GM18520 (cell line): Measurements from ENCODE around the gene MYO3B.
"Not testable (repeated sequence)": the region's sequence is repeated elsewhere in the genome, so short reads cannot be mapped to it uniquely, and the experiment has no call there.

Experiments
- ATAC-seq: cut with Tn5 transposase; IDR thresholded peaks from one replicate; pipeline ENCODE4 v1.9.1; 2021; ENCODE audit not compliant: unreplicated experiment

MYO3B gene

DNA sequence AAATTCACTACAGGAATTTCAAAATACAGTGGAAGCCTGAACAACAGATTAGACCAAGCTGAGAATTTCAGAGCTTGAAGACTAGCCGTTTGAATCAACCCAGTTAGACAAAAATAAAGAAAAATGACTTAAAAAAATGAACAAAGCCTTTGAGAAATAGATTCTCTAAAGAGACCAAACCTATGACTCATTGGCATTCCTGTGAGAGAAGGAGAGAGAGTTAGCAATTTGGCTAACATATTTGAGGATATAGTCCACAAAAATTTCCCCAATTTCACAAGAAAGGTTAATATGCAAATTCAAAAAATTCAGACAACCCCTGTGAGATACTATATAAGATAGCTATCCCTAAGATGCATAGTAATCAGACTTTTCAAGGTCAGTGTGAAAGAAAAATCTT, 78.0 kb downstream of the MYO3B start:
- no peak for ATAC-seq

- no peak for ATAC-seq
These were observed 80.4 kb downstream of the MYO3B start for GRCh38 chr2:170258382-170258781.

DNA sequence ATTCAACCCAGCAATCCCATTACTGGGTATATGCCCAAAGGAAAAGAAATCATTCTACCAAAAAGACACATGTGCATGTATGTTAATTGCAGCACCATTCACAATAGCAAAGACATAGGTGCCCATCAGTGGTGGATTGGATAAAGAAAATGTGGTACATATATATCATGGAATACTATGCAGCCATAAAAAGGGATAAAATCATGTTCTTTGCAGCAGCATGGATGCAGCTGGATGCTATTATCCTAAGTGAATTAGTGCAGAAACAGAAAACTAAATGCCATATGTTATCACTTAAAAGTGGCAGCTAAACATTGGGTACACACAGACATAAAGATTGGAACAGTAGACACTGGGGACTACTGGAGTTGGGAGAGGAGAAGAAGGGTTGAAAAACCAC, 82.2 kb downstream of the MYO3B start:
- no peak for ATAC-seq

DNA sequence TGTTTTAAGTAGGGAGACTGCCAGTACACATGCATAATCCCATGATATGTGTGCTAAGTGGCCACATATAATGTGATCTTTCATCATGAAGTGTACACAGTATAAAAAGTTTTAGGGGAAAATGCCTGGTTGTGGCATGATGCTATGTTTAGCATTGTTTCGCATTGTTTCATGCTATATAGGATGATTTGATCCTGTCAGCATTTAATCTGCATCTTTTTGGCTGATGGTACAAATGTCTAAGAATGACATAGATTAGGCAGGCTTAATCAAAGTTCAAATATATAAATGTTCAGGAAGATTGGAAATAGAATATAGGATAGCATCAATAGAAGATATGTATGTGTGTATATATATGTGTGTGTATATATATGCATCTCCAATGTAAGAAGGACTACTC, 83.6 kb downstream of the MYO3B start:
- ATAC-seq = no peak

DNA sequence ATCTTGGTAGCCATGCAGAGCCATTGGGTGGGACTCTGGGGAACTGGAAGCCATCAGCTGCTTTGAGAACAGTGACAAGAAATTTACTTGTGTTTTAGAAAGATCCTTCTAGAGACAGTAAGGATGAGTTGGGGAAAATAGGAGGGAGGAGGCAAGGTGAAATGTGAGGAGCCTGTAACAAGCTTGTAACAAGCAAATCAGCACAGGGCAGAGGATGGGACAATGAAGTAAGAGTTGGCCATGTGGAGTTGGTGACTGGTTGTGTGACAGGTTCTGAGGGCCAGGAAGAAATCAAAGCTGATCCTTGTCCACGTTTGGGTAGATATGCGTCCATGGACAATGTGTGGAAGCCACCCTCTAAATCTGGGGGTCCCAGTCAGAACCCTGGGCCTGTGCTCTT, 84.4 kb downstream of the MYO3B start:
- ATAC-seq = no peak

DNA sequence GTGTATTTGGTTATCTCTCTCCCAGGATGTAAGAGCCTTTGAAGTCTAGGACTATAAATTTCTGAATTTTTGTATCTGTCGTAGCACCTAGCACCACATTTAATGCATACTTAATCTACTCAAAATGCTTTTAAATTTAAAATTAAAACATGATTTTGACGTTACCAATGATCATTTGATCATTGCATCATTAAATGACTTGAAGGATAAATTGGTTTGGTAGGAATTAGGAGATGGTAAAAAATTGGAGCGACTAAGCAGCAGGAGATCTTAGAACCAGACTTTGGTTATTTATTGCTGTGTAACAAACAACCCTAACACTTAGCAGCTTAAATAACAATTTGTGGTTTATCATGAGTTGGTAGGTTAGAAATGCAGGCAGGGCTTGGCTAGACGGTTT, 84.9 kb downstream of the MYO3B start:
- ATAC-seq = no peak

DNA sequence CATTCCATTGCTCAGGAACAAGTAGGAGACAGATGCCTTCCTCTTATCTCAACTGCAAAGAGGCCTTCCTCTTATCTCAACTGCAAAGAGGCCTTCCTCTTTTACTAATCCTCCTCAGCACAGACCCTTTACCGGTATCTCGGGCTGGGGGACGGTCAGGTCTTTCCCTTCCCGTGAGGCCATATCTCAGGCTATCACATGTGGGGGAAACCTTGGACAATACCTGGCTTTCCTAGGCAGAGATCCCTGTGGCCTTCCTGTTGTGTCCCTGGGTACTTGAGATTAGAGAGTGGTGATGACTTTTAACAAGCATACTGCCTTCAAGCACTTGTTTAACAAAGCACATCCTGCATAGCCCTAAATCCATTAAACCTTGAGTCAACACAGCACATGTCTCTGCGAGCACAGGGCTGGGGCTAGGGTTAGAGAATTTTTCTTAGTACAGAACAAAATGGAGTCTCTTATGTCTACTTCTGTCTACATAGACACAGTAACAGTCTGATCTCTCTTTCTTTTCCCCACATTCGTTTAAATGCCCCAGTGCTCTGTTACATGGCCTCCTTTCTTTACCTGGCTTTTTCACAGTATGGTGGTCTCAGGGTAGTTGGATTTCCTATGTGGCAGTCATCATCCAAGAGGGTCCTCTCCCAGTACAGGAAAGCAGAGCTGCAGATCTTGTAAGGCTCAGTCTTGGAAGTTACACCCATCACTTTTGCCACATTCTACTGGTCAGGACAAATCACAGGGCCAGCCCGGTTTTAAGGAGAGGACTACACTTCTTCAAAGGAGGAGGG, 86.0 kb downstream of the MYO3B start:
- ATAC-seq = not testable (repeated sequence)

DNA sequence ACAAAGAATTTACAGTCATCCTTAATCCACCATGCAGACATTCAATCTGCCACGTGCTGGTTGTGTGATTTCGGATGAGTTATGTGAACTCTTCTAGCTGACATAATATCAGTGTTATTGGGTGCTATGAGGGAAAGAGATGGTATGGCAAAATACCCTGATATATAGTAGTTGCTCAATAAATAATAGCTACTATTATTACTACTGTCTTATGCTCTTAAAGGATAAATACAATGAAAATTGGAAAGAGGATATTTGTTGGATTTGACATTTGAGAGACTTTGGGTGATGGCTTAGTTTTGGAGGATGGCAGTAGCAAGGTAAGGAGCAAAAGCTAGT, 86.5 kb downstream of the MYO3B start:
- no peak for ATAC-seq

GRCh38 chr2:170264865-170265264, 86.9 kb downstream of the MYO3B start:
- ATAC-seq = no peak

DNA sequence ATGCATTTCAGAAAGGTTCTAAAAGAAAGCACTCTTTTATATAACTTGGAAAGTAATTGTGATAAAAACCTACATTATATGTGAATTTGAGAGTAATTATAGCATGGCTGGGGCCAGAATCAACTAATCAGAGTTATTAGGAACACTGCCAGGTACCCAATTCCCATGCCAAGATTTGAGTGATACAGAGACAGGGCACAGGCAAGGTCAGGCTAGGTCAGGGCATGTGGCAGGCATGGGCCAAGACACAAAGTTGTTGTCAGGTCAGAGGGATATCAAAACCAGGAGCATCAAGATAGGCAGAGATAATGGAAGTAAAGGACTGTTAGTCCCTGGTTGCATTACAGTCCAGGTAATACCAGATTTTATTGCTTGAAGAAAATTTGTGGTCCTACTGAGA, 87.4 kb downstream of the MYO3B start:
- ATAC-seq = no peak

DNA sequence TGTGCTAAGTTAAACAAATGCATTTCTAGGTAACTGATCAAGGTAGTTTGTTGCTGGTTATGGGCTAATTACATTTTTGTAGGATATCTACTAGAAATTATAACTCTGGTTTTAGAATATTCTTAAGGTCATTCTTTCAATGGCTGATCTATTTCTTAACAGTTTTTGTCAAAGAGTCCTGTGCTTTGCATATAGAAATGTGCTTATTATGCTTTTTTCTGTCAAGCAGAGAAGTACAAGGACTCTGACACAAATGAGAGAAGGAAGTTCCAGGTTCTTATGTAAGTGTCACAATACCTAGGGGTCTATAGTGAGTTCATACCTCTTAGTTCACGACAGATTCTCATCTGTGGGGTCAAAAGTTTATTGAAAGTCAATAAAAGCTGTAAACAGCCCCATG, 88.4 kb downstream of the MYO3B start:
- no peak for ATAC-seq

GRCh38 chr2:170267071-170267470, 89.1 kb downstream of the MYO3B start:
- no peak for ATAC-seq

GRCh38 chr2:170270278-170270864, 92.4 kb downstream of the MYO3B start:
- ATAC-seq = no peak

GRCh38 chr2:170271340-170271739, 93.4 kb downstream of the MYO3B start:
- no peak for ATAC-seq

- ATAC-seq = no peak
These were observed 98.1 kb downstream of the MYO3B start for GRCh38 chr2:170276056-170276455.

DNA sequence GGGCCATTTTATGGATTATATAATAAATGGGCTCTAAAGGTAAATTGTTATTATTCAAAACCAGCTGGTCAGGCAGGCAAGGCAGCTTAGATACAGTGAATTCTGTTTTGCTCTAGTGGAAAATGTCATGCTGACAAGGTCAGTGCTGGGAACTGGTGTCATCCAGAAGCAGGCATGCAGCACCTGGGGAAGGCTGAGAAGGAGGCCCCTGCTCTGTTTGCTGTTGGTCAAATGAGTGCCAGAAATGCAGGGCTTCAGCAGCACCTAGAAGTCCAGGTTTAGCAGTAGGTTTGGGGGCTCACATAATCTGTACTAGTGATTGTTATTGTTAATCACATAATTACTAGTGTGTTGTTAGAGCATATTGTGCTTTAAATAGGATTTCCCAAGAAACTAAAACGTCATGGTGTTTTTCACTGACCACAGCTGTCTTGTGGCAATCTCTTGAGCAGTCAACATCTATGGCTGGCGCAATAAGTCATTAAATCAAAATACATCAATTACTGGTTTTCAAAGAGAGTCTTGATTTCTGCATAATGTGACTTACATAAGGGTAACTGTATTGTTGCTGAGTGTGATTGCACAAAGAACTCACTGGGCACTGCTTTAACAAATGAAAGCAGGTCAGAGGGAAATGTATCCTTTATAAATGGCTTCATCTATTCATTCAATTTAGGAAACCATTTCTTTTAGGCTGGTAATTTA, 99.1 kb downstream of the MYO3B start:
- ATAC-seq = no peak

GRCh38 chr2:170277951-170278350, 100.0 kb downstream of the MYO3B start:
- ATAC-seq = no peak

DNA sequence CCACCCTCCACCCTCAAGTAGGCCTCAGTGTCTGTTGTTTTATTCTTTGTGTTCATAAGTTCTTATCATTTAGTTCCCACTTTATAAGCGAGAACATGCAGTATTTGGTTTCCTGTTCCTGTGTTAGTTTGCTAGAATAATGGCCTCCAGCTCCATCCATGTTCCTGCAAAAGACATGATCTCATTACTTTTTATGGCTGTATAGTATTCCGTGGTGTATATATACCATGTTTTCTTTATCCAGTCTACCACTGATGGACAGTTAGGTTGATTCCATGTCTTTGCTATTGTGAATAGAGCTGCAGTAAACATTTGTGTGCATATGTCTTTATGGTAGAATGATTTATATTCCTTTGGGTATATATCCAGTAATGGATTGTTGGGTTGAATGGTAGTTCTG, 101.7 kb downstream of the MYO3B start:
- ATAC-seq = not testable (repeated sequence)

DNA sequence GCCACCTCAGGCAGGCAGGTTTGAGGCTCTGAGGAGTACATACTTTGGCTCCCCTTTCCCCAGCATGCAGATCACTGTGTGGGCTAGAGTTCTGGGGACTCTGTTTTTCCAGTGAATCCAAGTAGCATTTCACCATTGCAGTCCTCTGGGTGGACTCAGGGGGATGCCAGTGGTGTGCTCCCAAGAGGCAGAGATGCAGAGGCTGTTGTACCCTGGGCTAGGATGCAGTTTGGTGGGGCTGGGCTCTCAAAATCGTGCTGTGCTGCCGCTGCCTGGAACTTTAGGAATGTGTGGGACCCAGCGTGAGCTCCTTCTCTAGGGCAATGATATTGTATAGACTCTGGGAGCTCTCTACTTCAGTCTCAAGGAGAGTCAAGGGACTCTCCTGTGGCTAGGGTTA, 104.9 kb downstream of the MYO3B start:
- no peak for ATAC-seq

DNA sequence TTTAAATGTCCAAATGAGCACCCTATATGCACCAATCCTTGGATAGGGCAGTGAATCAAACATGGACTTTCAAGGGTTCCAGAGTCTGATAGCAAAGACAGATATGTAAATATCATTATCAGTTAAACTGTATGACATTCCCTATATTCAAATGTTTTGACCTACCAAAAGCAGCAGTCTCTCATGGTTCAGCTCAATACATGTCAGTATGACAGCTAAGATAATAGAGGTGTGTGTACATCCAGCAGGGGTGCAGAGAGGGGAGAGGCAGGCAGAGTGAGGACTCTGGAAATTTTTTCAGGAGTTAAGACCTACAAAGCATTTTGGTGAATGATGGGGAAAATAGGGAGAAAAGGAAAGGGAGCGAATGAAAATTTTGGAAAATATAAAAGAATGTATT, 106.3 kb downstream of the MYO3B start:
- ATAC-seq = no peak

GRCh38 chr2:170288859-170289258, 110.9 kb downstream of the MYO3B start:
- no peak for ATAC-seq

DNA sequence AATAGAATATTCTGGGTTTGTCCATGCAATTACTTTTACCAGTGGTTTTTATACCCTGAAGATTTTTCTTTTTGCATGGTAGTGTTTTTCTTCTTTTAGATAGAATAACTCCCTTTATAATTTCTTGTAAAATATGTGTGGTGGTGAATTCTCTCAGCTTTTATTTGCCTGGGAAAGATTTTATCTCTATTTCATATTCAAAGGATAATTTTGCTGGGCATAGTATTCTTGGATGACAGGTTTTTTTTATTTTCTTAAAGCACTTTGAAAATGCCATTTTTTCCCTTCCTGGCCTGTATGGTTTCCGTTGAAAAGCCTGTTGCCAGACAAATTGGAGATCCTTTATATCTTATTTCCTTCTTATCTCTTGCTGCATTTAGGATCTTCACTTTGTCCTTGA, 113.5 kb downstream of the MYO3B start:
- ATAC-seq = no peak
